ENCODE data around the gene CDH12.

CDH12 gene

GRCh38 chr5:22649074-22649473 lies 204.1 kb downstream of the CDH12 start:
- TF ChIP-seq TAF1 (IDR thresholded peaks at IDR 0.05; ENCODE audit: borderline replicate concordance, insufficient read depth, low read length), result no peak

GRCh38 chr5:22644859-22645258 lies 208.3 kb downstream of the CDH12 start:
- TF ChIP-seq, protein P1, sequence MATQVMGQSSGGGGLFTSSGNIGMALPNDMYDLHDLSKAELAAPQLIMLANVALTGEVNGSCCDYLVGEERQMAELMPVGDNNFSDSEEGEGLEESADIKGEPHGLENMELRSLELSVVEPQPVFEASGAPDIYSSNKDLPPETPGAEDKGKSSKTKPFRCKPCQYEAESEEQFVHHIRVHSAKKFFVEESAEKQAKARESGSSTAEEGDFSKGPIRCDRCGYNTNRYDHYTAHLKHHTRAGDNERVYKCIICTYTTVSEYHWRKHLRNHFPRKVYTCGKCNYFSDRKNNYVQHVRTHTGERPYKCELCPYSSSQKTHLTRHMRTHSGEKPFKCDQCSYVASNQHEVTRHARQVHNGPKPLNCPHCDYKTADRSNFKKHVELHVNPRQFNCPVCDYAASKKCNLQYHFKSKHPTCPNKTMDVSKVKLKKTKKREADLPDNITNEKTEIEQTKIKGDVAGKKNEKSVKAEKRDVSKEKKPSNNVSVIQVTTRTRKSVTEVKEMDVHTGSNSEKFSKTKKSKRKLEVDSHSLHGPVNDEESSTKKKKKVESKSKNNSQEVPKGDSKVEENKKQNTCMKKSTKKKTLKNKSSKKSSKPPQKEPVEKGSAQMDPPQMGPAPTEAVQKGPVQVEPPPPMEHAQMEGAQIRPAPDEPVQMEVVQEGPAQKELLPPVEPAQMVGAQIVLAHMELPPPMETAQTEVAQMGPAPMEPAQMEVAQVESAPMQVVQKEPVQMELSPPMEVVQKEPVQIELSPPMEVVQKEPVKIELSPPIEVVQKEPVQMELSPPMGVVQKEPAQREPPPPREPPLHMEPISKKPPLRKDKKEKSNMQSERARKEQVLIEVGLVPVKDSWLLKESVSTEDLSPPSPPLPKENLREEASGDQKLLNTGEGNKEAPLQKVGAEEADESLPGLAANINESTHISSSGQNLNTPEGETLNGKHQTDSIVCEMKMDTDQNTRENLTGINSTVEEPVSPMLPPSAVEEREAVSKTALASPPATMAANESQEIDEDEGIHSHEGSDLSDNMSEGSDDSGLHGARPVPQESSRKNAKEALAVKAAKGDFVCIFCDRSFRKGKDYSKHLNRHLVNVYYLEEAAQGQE (IDR thresholded peaks at IDR 0.05; ENCODE audit: insufficient read depth in 1 of 2, low read depth in 2 of 2, low read length in 2 of 2), result no peak
- TF ChIP-seq POLR2AphosphoS5 (IDR thresholded peaks at IDR 0.05; ENCODE audit: low read depth, low read length) (no peak), SIN3A (IDR thresholded peaks at IDR 0.05; ENCODE audit: borderline replicate concordance, insufficient read depth, low read length) (no peak), FOXP2 (optimal IDR thresholded peaks at IDR 0.05; ENCODE audit: borderline replicate concordance, extremely low read depth, extremely low read length, insufficient read depth) (no peak), TAF1 (IDR thresholded peaks at IDR 0.05; ENCODE audit: borderline replicate concordance, insufficient read depth, low read length) (no peak)

DNA sequence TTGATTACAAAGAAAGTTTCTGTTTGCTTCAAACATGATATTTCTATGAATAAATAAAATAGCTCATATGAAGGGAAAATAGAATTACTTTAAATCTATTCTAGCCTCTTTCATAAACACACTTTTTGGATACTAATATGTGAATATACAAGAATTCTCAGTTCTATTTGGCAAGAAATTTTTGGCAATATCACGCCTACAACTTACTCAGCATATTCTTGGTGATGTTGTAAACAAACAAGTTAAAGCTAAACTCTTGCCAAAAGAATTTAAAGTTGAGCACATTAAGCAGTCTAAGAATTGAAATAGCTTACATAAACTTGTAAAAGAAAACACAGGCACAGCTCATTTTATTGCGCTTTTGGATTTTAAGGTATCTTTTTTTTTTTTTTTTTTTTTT lies 209.8 kb downstream of the CDH12 start:
- no peak for TF ChIP-seq SIN3A (IDR thresholded peaks at IDR 0.05; ENCODE audit: borderline replicate concordance, insufficient read depth, low read length)
- TF ChIP-seq TAF1 (IDR thresholded peaks at IDR 0.05; ENCODE audit: borderline replicate concordance, insufficient read depth, low read length), result no peak
- no peak for TF ChIP-seq POLR2AphosphoS5 (IDR thresholded peaks at IDR 0.05; ENCODE audit: low read depth, low read length)
- TF ChIP-seq, protein P1 (IDR thresholded peaks at IDR 0.05; ENCODE audit: insufficient read depth in 1 of 2, low read depth in 2 of 2, low read length in 2 of 2), result no peak
- TF ChIP-seq FOXP2 (optimal IDR thresholded peaks at IDR 0.05; ENCODE audit: borderline replicate concordance, extremely low read depth, extremely low read length, insufficient read depth), result no peak

GRCh38 chr5:22631683-22632082 lies 221.5 kb downstream of the CDH12 start:
- TF ChIP-seq FOXP2 (optimal IDR thresholded peaks at IDR 0.05; ENCODE audit: borderline replicate concordance, extremely low read depth, extremely low read length, insufficient read depth) (no peak), SIN3A (IDR thresholded peaks at IDR 0.05; ENCODE audit: borderline replicate concordance, insufficient read depth, low read length) (no peak), TAF1 (IDR thresholded peaks at IDR 0.05; ENCODE audit: borderline replicate concordance, insufficient read depth, low read length) (no peak), POLR2AphosphoS5 (IDR thresholded peaks at IDR 0.05; ENCODE audit: low read depth, low read length) (no peak)
- TF ChIP-seq, protein P1 (IDR thresholded peaks at IDR 0.05; ENCODE audit: insufficient read depth in 1 of 2, low read depth in 2 of 2, low read length in 2 of 2), result no peak

DNA sequence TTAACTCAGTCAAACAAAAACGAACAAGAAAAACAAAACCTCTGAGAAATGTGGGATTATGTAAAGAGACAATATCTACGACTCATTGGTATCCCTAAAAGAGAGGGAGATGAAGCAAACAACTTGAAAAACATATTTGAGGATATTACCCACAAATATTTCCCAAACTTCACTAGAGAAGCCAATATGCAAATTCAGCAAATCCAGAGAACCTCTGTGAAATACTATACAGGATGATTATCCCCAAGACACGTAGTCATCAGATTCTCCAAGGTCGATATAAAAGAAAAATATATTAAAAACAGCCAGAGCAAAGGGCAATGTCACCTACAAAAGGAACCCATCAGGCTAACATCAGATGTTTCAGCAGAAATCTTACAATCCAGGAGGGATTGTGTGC lies 226.1 kb downstream of the CDH12 start:
- TF ChIP-seq FOXP2 (optimal IDR thresholded peaks at IDR 0.05; ENCODE audit: borderline replicate concordance, extremely low read depth, extremely low read length, insufficient read depth) (no peak), POLR2AphosphoS5 (IDR thresholded peaks at IDR 0.05; ENCODE audit: low read depth, low read length) (no peak)

GRCh38 chr5:22625451-22625850 lies 227.7 kb downstream of the CDH12 start:
- TF ChIP-seq SIN3A (IDR thresholded peaks at IDR 0.05; ENCODE audit: borderline replicate concordance, insufficient read depth, low read length) (no peak), FOXP2 (optimal IDR thresholded peaks at IDR 0.05; ENCODE audit: borderline replicate concordance, extremely low read depth, extremely low read length, insufficient read depth) (no peak), POLR2AphosphoS5 (IDR thresholded peaks at IDR 0.05; ENCODE audit: low read depth, low read length) (no peak), TAF1 (IDR thresholded peaks at IDR 0.05; ENCODE audit: borderline replicate concordance, insufficient read depth, low read length) (no peak)
- TF ChIP-seq, protein P1 (IDR thresholded peaks at IDR 0.05; ENCODE audit: insufficient read depth in 1 of 2, low read depth in 2 of 2, low read length in 2 of 2), result no peak

Data from PFSK-1 (cell line).